Subcutaneous adipose tissue (tissue), 4 donors: ENCODE results near the gene PARD3. TPM values are rescaled to one million over a fixed set of nuclear protein-coding genes. Genes with fewer than 3 reads are reported as not detected.

Experiments used
- CTCF ChIP-seq: fragments of 450-650 bp; IDR thresholded peaks from one replicate; pipeline ENCODE4 v1.5.1; 2016; ENCODE audit warnings: low read depth, mild to moderate bottlenecking, control low read depth, antibody characterized with exemption, moderate library complexity
- total RNA-seq, 4 donors: library from RNA; depleted of rRNA; stranded (reverse); fragments of >200 nt; gene quantifications; one replicate each; pipeline ENCODE4 v1.1.0, GENCODE V29; 2016

Gene PARD3
- total RNA-seq, 4 donors from 2014 or later = 39.4 to 70.3 (median 45.0) TPM

DNA sequence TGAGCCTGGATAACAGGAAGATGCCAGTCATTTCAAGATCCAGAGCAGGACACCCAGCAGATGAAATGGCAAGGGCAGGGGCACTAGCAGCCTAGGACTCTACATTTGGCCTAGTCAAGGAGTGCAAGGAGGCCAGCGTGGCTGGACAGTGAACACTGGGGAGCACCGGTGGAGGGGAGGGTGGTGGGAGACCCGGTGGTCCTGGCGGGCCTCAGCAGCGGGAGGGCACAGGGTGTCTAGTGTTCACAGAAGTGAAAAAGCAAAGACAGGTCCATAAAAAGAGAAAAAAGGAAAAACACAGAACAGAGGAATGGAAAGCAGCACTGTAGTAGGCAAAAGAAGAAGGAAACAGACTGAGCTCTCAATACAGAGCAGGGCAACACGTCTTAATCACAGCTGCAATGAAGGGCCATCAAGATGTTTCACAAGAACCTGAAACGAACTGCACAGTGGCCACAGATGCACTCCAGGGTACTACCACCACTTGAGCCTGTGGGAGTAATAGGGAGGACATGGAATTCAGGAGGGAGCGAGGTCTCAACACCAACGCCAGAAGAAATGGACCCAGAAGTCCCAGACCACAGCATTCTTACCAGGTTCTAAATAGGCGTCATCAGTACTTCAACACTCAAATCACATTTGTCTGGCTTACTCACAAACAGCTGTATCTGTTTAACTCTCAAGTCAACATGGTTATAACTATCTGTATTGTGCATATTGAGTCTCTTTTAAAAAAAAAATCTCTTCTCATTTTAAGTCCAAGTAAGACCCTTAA is 573.7 kb downstream of the PARD3 start:
- TF ChIP-seq CTCF = no peak

- no peak for TF ChIP-seq CTCF
Measured at GRCh38 chr10:34240039-34240438, 575.1 kb downstream of the PARD3 start.

DNA sequence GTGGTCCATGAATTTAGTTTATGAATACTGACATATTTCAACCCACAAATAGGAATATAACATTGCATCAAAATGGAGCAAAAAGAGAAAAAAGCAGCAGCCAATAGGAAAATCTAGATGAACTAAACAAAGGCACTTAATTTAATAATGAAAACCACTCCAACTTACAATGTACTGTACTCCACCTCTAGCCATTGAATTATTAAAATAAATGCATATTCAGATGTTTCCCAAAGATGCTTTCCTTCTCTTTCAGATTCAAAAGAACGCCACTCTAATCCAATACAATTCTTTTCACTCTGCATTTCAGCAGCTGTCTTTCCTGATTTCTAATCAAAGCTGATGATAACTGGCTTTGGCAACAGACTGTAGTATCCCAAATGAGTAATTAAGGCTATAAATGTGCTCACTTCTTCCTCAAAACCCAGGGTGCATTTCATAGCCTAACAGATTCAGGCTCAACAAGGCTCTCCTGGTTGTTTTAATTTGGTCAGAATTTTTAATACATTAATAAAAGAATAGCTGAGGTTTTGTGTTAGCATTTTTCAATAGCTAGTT is 577.1 kb downstream of the PARD3 start:
- TF ChIP-seq CTCF = no peak

GRCh38 chr10:34236931-34237330 is 578.2 kb downstream of the PARD3 start:
- TF ChIP-seq CTCF = no peak

DNA sequence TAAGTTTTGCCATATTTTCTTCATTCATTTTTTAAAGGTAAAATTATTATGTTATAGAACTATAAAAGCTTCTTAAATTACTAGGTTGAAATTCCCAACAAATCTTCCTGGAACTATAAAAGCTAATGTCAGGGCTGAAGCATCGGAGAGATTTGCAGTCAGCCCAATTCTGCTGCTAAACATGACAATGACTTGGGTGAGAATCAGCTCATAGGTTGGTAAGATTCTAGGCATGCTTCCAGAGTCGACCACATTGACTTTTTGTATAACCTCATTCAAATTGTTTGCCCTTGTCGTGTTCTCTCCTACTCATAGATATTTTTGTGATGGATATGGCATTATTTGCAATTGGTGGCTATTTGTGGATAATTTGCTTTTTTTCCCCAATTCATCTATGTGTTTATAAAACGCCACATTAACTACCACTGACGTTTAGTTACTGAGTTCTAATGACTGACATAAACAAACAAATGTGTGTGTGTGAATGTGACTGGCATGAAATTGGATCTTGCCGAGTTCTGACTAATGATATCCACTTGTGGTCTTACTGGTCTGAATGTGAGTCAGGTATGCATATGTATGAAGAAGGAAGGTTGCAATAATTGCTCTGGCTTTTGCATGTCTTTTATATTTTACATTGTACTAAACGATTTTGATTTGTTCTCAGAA is 579.8 kb downstream of the PARD3 start:
- no peak for TF ChIP-seq CTCF

DNA sequence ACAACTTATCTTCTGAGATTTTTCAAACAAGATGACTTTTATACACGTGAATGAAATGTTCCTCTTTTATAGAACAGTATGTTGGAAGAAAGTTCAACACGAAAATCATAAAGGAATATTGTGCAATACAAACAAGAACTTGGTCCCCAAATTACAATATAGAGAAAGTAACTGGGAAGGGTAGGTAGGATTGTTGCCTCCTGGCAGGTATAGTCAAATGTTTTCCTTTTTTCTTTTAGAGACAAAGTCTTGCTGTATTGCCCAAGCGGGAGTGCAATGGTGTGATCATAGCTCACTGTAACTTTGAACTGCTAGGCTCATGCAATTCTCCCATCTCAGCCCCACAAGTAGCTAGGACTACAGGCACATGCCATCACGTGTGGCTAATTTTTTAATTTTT is 582.6 kb downstream of the PARD3 start:
- no peak for TF ChIP-seq CTCF

DNA sequence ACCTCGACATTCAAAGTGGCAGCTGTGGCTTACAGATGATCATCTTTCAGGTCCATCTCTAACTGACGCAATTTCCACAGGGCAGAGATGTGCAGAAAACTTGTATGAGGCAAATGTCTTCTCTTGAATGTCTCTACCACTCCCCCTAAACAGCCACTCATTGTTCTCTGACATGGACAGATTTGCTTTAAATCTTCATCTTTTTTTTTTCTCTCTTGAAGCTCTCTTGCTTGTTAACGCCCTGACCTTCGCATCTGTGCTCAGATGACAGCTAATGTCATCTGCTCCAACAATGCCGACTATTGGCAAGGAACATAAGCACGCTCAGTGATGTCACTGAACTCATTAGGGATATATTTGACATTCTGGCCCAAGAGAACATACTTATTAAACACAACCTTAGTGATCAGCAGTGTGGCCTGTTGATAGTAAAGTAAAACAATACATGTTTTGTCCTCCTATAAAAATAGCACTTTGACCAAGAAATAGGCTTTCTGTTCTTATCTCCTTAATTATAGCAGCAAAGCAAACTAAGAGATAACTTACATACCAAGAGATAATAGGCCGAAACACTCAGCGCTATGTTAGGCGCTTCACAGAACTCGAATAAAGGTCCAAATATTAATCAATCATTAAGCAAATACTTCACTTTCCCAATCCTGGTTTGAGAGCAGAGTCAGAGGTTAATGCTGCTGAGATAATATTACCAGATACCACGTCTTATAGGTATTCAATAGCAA is 583.5 kb downstream of the PARD3 start:
- no peak for TF ChIP-seq CTCF
